ENCODE data around the gene ART3.

ART3 gene

GRCh38 chr4:76108467-76109181 is 34.1 kb downstream of the ART3 start:
- TF ChIP-seq POLR2AphosphoS5 (IDR thresholded peaks at IDR 0.05; ENCODE audit: low read depth) (no peak), GABPA (IDR thresholded peaks at IDR 0.05; ENCODE audit: low read depth) (no peak)
- H3K27ac ChIP-seq (replicated peaks) = no peak overlapping the region
- DNase-seq (ENCODE audit: low read depth in 1 of 2, low spot score in 1 of 2) = peak in 1 of 2 experiments; percentile 26
- H3K4me3 ChIP-seq (replicated peaks; ENCODE audit: insufficient read depth, low read length) = no peak overlapping the region
- no peaks in the 10 kb centered on the region for H3K27me3 ChIP-seq (ENCODE audit: insufficient read depth, poor library complexity, severe bottlenecking)

DNA sequence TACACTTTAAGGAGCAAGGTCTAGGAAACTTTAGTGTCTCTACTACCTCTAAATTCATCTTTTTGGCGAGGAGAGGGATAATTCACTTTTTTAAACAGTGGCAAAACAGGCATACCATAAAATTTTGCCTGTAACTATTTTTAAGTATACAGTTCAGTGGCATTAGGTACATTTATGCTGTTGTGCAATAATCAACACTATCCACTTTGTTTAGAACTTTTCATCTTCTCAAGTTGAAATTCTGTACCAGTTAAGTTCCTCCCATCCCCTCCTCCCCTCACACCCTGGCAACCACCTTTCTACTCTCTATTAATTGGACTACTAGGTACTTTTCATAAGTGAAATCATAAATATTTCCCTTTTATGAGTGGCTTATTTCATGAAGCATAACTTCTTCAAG is 42.3 kb downstream of the ART3 start:
- Histone ChIP-seq H3K27me3 (ENCODE audit: insufficient read depth, poor library complexity, severe bottlenecking) (no peaks in the 10 kb centered on the region), H3K27ac (replicated peaks) (no peak overlapping the region), H3K4me3 (replicated peaks; ENCODE audit: insufficient read depth, low read length) (no peak overlapping the region)
- TF ChIP-seq POLR2AphosphoS5 (IDR thresholded peaks at IDR 0.05; ENCODE audit: low read depth) (no peak), REST (IDR thresholded peaks at IDR 0.05; ENCODE audit: insufficient replicate concordance, low read depth) (no peak), SPI1 (IDR thresholded peaks at IDR 0.05; ENCODE audit: borderline replicate concordance, low read depth) (no peak), CTCF (IDR thresholded peaks at IDR 0.05; ENCODE audit: insufficient read depth, low read length) (no peak), GABPA (IDR thresholded peaks at IDR 0.05; ENCODE audit: low read depth) (no peak)
- no peak for DNase-seq (ENCODE audit: low read depth in 1 of 2, low spot score in 1 of 2)

DNA sequence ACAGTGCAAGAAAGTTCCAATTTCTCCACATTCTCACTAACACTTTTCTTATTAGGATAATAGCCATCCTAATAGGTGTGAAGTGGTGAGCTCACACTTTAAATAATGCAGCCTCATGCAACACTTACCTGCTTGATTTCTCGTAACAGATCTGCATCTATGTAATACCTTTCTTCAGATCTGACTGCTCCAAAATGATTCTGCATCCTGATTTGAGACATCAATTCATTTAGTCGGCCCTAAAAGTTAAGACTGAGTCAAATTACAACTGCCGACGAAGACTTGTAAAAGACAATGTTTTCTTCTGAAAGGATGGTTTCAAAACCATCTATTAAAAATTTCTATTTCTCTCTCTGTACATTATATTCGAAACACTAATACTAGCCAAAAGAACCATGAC is 43.0 kb downstream of the ART3 start:
- Histone ChIP-seq H3K4me3 (replicated peaks; ENCODE audit: insufficient read depth, low read length) (no peak overlapping the region), H3K27me3 (ENCODE audit: insufficient read depth, poor library complexity, severe bottlenecking) (no peaks in the 10 kb centered on the region), H3K27ac (replicated peaks) (no peak overlapping the region)
- DNase-seq (ENCODE audit: low read depth in 1 of 2, low spot score in 1 of 2) = no peak
- TF ChIP-seq SPI1 (IDR thresholded peaks at IDR 0.05; ENCODE audit: borderline replicate concordance, low read depth) = no peak
- TF ChIP-seq CTCF (IDR thresholded peaks at IDR 0.05; ENCODE audit: insufficient read depth, low read length) = no peak
- TF ChIP-seq REST (IDR thresholded peaks at IDR 0.05; ENCODE audit: insufficient replicate concordance, low read depth) = no peak
- TF ChIP-seq GABPA (IDR thresholded peaks at IDR 0.05; ENCODE audit: low read depth) = no peak
- no peak for TF ChIP-seq POLR2AphosphoS5 (IDR thresholded peaks at IDR 0.05; ENCODE audit: low read depth)

DNA sequence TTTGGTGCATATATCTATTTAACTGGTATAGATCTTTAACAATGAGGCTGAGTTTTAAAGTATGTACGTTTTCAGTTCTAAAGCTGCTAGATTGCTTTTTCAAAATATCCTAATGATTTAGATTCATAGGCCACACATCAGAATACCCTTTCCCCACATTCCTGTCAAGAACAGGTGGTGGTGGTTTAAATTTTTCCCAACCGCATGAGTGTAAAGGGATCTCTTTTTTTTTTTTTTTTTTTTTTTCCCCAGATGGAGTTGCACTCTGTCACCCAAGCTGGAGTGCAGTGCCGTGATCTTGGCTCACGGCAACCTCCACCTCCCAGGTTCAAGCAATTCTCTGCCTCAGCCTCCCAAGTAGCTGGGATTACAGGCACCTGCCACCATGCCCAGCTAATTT is 45.7 kb downstream of the ART3 start:
- no peak for DNase-seq (ENCODE audit: low read depth in 1 of 2, low spot score in 1 of 2)
- Histone ChIP-seq H3K27ac (replicated peaks) (no peak overlapping the region), H3K27me3 (ENCODE audit: insufficient read depth, poor library complexity, severe bottlenecking) (no peaks in the 10 kb centered on the region), H3K4me3 (replicated peaks; ENCODE audit: insufficient read depth, low read length) (no peak overlapping the region)
- TF ChIP-seq REST (IDR thresholded peaks at IDR 0.05; ENCODE audit: insufficient replicate concordance, low read depth) (no peak), POLR2AphosphoS5 (IDR thresholded peaks at IDR 0.05; ENCODE audit: low read depth) (no peak), CTCF (IDR thresholded peaks at IDR 0.05; ENCODE audit: insufficient read depth, low read length) (no peak), GABPA (IDR thresholded peaks at IDR 0.05; ENCODE audit: low read depth) (no peak), SPI1 (IDR thresholded peaks at IDR 0.05; ENCODE audit: borderline replicate concordance, low read depth) (no peak)

All from HL-60 (cell line).